GM12878 (cell line): ENCODE data around the gene CBR3. TPM values are rescaled to one million over a fixed set of nuclear protein-coding genes. Genes with fewer than 3 reads are reported as not detected.

Source experiments
- ATAC-seq: fragments of 200-7000 bp; cut with Tn5 transposase; 3 replicates; pipeline ENCODE4 v1.9.1; 2020; ENCODE audit warnings: mild to moderate bottlenecking, moderate library complexity
- BruUV-seq: library from RNA; stranded (reverse); fragments of 400-500 nt; replicated peaks from 2 replicates; lab custom pipeline; 2021; lab: Mats Ljungman, UMichigan
- CTCF ChIA-PET: fragments of 300-600 bp; sonication (Branson Sonifier 250); formaldehyde crosslinking; extraction: SDS; loops from one replicate; lab custom pipeline; 2021; ENCODE audit warnings: inconsistent platforms; lab: Yijun Ruan, JAX
- POLR2A ChIA-PET: fragments of 350-600 bp; formaldehyde crosslinking; extraction: SDS; loops from one replicate; lab custom pipeline; 2021; ENCODE audit warnings: inconsistent platforms; lab: Charles Lee
- RAD21 ChIA-PET: fragments of 300-600 bp; sonication (Branson Sonifier 250); formaldehyde crosslinking; loops from one replicate; lab custom pipeline; 2023; ENCODE audit warnings: antibody characterized with exemption; ENCODE audit not compliant: unreplicated experiment; lab: Charles Lee
- SMC1A ChIA-PET: fragments of 300-600 bp; sonication (Branson Sonifier 250); formaldehyde crosslinking; loops from one replicate; lab custom pipeline; 2023; ENCODE audit not compliant: unreplicated experiment, uncharacterized antibody; lab: Charles Lee
- DNase-seq: peaks from one replicate; pipeline ENCODE4 v3.0.0-alpha.2; 2011; ENCODE audit warnings: low read depth, low spot score
- FAIRE-seq: peaks from 3 replicates; lab custom pipeline; 2011; peaks lifted over from hg19 to GRCh38; lab: Jason Lieb, UNC
- H2AFZ ChIP-seq: 2 replicates; pipeline ENCODE4 v1.6.0; 2011; ENCODE audit warnings: low read depth, low read length, control low read depth; ENCODE audit not compliant: control insufficient read depth
- H3K27ac ChIP-seq: 2 replicates; pipeline ENCODE4 v1.5.1; 2011; ENCODE audit warnings: control low read depth; ENCODE audit not compliant: control insufficient read depth, insufficient read depth
- H3K27me3 ChIP-seq, 2 experiments: replicated peaks in 1 of 2; 2 replicates each; pipeline versions ENCODE4 v1.6.0 to v1.6.1; 2011; ENCODE audit warnings: low read length in 1 of 2; ENCODE audit not compliant: control insufficient read depth in 2 of 2, insufficient read depth in 2 of 2
- H3K36me3 ChIP-seq, 2 experiments: 2 replicates each; pipeline ENCODE4 v1.5.1; 2011; ENCODE audit warnings: low read length in 1 of 2; ENCODE audit not compliant: control insufficient read depth in 2 of 2, insufficient read depth in 2 of 2
- H3K4me1 ChIP-seq: 2 replicates; pipeline ENCODE4 v1.6.1; 2011; ENCODE audit warnings: mild to moderate bottlenecking, low read length, moderate library complexity, mixed read lengths; ENCODE audit not compliant: control insufficient read depth, insufficient read depth
- H3K4me2 ChIP-seq: 2 replicates; pipeline ENCODE4 v1.6.0; 2011; ENCODE audit warnings: control low read depth; ENCODE audit not compliant: control insufficient read depth, insufficient read depth
- H3K4me3 ChIP-seq: fragments of 200-600 bp; sonication (generic); 2 replicates; pipeline ENCODE4 v1.5.1; 2016
- H3K79me2 ChIP-seq: 2 replicates; pipeline ENCODE4 v1.6.0; 2011; ENCODE audit warnings: low read length; ENCODE audit not compliant: control insufficient read depth, insufficient read depth
- H3K9ac ChIP-seq: 2 replicates; pipeline ENCODE4 v1.8.0; 2011; ENCODE audit warnings: low read length, control low read depth, mixed read lengths; ENCODE audit not compliant: control insufficient read depth, insufficient read depth
- H3K9me3 ChIP-seq: replicated peaks from 3 replicates; pipeline ENCODE4 v1.5.1; 2011; ENCODE audit warnings: mild to moderate bottlenecking, low read length; ENCODE audit not compliant: control insufficient read depth, insufficient read depth
- H4K20me1 ChIP-seq: 2 replicates; pipeline ENCODE4 v1.6.0; 2011; ENCODE audit not compliant: control insufficient read depth, insufficient read depth
- DPF2 ChIP-seq: fragments of 450-650 bp; IDR thresholded peaks from 2 replicates; pipeline ENCODE4 v1.6.1; 2017; ENCODE audit warnings: mild to moderate bottlenecking
- ELK1 ChIP-seq: IDR thresholded peaks from 2 replicates; pipeline ENCODE4 v1.6.1; 2012; ENCODE audit warnings: low read depth, low read length, improper control_type of control experiment
- EZH2 ChIP-seq: IDR thresholded peaks from 2 replicates; pipeline ENCODE4 v1.6.1; 2012; ENCODE audit warnings: low read depth, mild to moderate bottlenecking, control low read depth, inconsistent platforms, low read length, borderline replicate concordance; ENCODE audit not compliant: control insufficient read depth
- GABPA ChIP-seq: IDR thresholded peaks from 2 replicates; pipeline ENCODE4 v1.6.1; 2014; ENCODE audit warnings: antibody characterized with exemption, low read depth, mild to moderate bottlenecking, inconsistent platforms
- HDGF ChIP-seq: fragments of 450-650 bp; IDR thresholded peaks from 2 replicates; pipeline ENCODE4 v1.6.1; 2016; ENCODE audit warnings: antibody characterized with exemption
- LARP7 ChIP-seq: fragments of 450-650 bp; IDR thresholded peaks from 2 replicates; pipeline ENCODE4 v1.6.1; 2017; ENCODE audit warnings: mild to moderate bottlenecking
- MTA3 ChIP-seq: IDR thresholded peaks from 2 replicates; pipeline ENCODE4 v1.6.1; 2012; ENCODE audit warnings: low read length, inconsistent platforms, borderline replicate concordance
- NRF1 ChIP-seq: conservative IDR thresholded peaks from 2 replicates; pipeline ENCODE4 v1.6.1; 2011; ENCODE audit warnings: mild to moderate bottlenecking, low read depth, low read length, improper control_type of control experiment
- RAD51 ChIP-seq: fragments of 450-650 bp; IDR thresholded peaks from 2 replicates; pipeline ENCODE4 v1.6.1; 2016; ENCODE audit warnings: moderate library complexity, mild to moderate bottlenecking, inconsistent platforms
- RBBP5 ChIP-seq: fragments of 200-600 bp; sonication (generic); conservative IDR thresholded peaks from 2 replicates; pipeline ENCODE4 v1.6.1; 2016
- RFX5 ChIP-seq: IDR thresholded peaks from 2 replicates; pipeline ENCODE4 v1.6.1; 2011; ENCODE audit warnings: low read depth, low read length, improper control_type of control experiment
- SIX5 ChIP-seq: IDR thresholded peaks from 2 replicates; pipeline ENCODE4 v1.6.1; 2011; ENCODE audit warnings: mild to moderate bottlenecking, low read depth, low read length, moderate library complexity; ENCODE audit not compliant: severe bottlenecking
- SRF ChIP-seq, 2 experiments: IDR thresholded peaks; 2 replicates each; pipeline ENCODE4 v1.6.1; 2011; ENCODE audit warnings: low read depth in 2 of 2, low read length in 2 of 2, mild to moderate bottlenecking in 1 of 2, moderate library complexity in 1 of 2
- TBL1XR1 ChIP-seq: IDR thresholded peaks from 2 replicates; pipeline ENCODE4 v1.6.1; 2012; ENCODE audit warnings: low read depth, low read length, improper control_type of control experiment
- WGBS: methylation state at CpG from one replicate; pipeline ENCODE4 v1.1.6; 2016; ENCODE audit warnings: low lambda C conversion rate; ENCODE audit not compliant: insufficient replicate concordance, insufficient coverage; ENCODE audit errors: missing lambda C conversion rate; 5-methylcytosine and 5-hydroxymethylcytosine counted together
- in situ Hi-C: fragments of 300-500 bp; cut with MboI; formaldehyde crosslinking; loops from 9 replicates; pipeline ENCODE4 v1.14.3; 2018; ENCODE audit warnings: mixed read lengths
- intact Hi-C: fragments of 100-400 bp; cut with micrococcal nuclease; formaldehyde crosslinking; loops from one replicate; pipeline ENCODE4 v1.14.2; 2022; ENCODE audit not compliant: unreplicated experiment
- polyA plus RNA-seq, 11 experiments: library from polyadenylated mRNA; depleted of rRNA in 4 of 11; unstranded in 6 of 11; stranded (reverse) in 5 of 11; fragments of >200 nt; fragmentation: Nextera tagmentation in 4 of 11; fragmentation: Illumina TruSeq in 1 of 11; extraction: Ambion mirVana in 4 of 11; extraction: Trizol in 1 of 11; gene quantifications; 1 replicate in 1 of 11; 2 replicates in 10 of 11; pipeline versions ENCODE4 v1.2.1 to v1.2.3, GENCODE V29; 2011 to 2016; ENCODE audit warnings: inconsistent platforms in 2 of 11, missing spikeins in 2 of 11, low read depth in 1 of 11
- total RNA-seq, 4 experiments: library from RNA; depleted of rRNA in 3 of 4; stranded (reverse); fragments of >200 nt in 3 of 4; fragmentation: Illumina TruSeq in 1 of 4; extraction: Trizol in 1 of 4; gene quantifications; 2 replicates each; pipeline versions ENCODE4 v1.2.1 to v1.2.3, GENCODE V29; 2013 to 2021

Gene CBR3
- total and polyA plus RNA-seq, 10 of the 15 experiments (the other 5 are each of a cell fraction or from before 2014, with no cell fraction given) = 0.48 to 17.2 (median 11.2) TPM

- H3K9ac ChIP-seq = no peak overlapping the region
- CTCF ChIA-PET = interaction anchor here (0.8 kb wide), 1 partner anchor 8 kb away, joined by 3 read pairs; no protein-coding TSS in a partner anchor
Measured at GRCh38 chr21:36159356-36159921, 24.6 kb downstream of the CBR3 start.

More at GRCh38 chr21:36159356-36159921, 24.6 kb downstream of the CBR3 start:
- H3K36me3 ChIP-seq = no peaks in the 10 kb centered on the region
- ChIA-PET RAD21 (no interaction called here), POLR2A (interaction anchor here (1.2 kb wide), 1 partner anchor 1476 kb away, joined by 7 read pairs; no protein-coding TSS in a partner anchor), SMC1A (interaction anchor here (0.6 kb wide), 1 partner anchor 20 kb away, joined by 5 read pairs; no protein-coding TSS in a partner anchor)
- peaks cover 9% of the 10 kb centered on the region for H3K4me1 ChIP-seq
- no peak overlapping the region for H3K4me2 ChIP-seq
- no peaks in the 10 kb centered on the region for H4K20me1 ChIP-seq
- H3K27ac ChIP-seq = no peak overlapping the region
- in situ Hi-C loops = no loop called here
- DNase-seq = no peak
- H2AFZ ChIP-seq = no peak overlapping the region
- no peaks in the 10 kb centered on the region for H3K79me2 ChIP-seq
- H3K27me3 ChIP-seq = no peaks in the 10 kb centered on the region
- TF ChIP-seq ELK1 (no peak), HDGF (no peak), TBL1XR1 (no peak), MTA3 (no peak), LARP7 (no peak), EZH2 (no peak), SIX5 (no peak), NRF1 (no peak), RFX5 (no peak), RAD51 (no peak), GABPA (no peak), DPF2 (no peak), RBBP5 (no peak), SRF (IDR thresholded peaks at IDR 0.05; ENCODE audit: low read depth in 2 of 2, low read length in 2 of 2) (no peak)
- TF ChIP-seq, all 136 proteins: peak for 0
- no TSS peak for BruUV-seq
- FAIRE-seq = no peak
- Histone ChIP-seq H3K9me3 (no peaks in the 10 kb centered on the region), H3K4me3 (no peak overlapping the region)
- 83% methylated on average over 13 of the region's 13 CpGs for WGBS
- intact Hi-C loops = no loop called here
- ATAC-seq = no peak
